Measurements from ENCODE around the gene RAB31. TPM values are rescaled to one million over a fixed set of nuclear protein-coding genes. Genes with fewer than 3 reads are reported as not detected.

Gene RAB31
- total and polyA plus RNA-seq, 2 of the 13 experiments (the other 11 are each of a cell fraction or from before 2014, with no cell fraction given): 1.1 to 1.7 TPM

DNA sequence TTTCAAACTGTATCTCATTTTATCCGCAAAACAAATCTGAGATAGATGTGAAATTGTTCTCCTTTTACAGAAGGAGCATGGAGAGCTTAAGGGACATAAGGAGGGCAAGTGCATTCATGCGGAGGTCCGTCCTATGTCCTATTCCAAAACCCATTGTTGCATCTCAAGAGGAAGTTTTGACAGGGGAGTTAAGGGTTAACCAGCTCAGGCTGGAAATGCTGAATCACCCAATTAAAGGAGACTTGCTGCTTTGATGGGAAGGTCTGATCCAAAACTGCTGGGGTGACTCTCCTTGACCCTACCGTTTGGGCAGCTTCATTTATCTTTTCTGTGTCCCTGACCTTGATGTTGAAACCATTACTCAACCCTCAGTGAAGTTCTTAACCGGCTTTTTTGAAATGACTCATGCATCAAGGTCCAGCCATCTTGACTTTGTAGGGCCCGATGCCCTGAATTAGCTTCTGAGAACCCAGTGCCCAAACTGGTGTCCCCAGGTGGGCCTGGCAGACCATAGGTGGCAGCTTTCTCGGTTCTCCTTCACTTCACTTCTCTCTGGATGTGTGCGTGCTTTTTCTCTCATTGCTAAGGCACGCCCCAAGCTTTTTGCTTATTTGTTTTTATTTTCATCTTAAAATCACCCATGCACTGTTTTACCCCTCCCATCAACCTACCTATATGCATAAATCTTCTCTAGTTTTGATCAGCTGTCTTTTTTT lies 161.8 kb downstream of the RAB31 start (continued):
- TF ChIP-seq PREB (CRISPR knock-in tag; IDR thresholded peaks at IDR 0.05) (no peak), ZNF816 (CRISPR knock-in tag; IDR thresholded peaks at IDR 0.05; ENCODE audit: borderline replicate concordance) (no peak), ZNF580 (CRISPR knock-in tag; IDR thresholded peaks at IDR 0.05; ENCODE audit: borderline replicate concordance, low read depth) (no peak), KDM4B (CRISPR knock-in tag; IDR thresholded peaks at IDR 0.05) (peak; percentile 71; the same call in 1 of the 2 replicates), ZKSCAN5 (CRISPR knock-in tag; IDR thresholded peaks at IDR 0.05) (no peak), HMGXB3 (CRISPR knock-in tag; IDR thresholded peaks at IDR 0.05; ENCODE audit: borderline replicate concordance) (0 out of 2 replicates have a peak, but pooled peaks have one; percentile 25), ZNF256 (CRISPR knock-in tag; conservative IDR thresholded peaks at IDR 0.05) (no peak), ZNF713 (CRISPR knock-in tag; IDR thresholded peaks at IDR 0.05) (no peak), CC2D1A (CRISPR knock-in tag; IDR thresholded peaks at IDR 0.05) (no peak), GABPB1 (CRISPR knock-in tag; IDR thresholded peaks at IDR 0.05) (no peak), PAF1 (CRISPR knock-in tag; IDR thresholded peaks at IDR 0.05) (no peak), ZNF138 (CRISPR knock-in tag; IDR thresholded peaks at IDR 0.05; ENCODE audit: low read depth) (no peak), ZNF678 (CRISPR knock-in tag; IDR thresholded peaks at IDR 0.05) (no peak), ZNF737 (CRISPR knock-in tag; IDR thresholded peaks at IDR 0.05; ENCODE audit: borderline replicate concordance) (no peak), NAIF1 (CRISPR knock-in tag; IDR thresholded peaks at IDR 0.05; ENCODE audit: borderline replicate concordance) (no peak), ZNF280B (CRISPR knock-in tag; IDR thresholded peaks at IDR 0.05; ENCODE audit: borderline replicate concordance) (no peak)
- TF ChIP-seq, protein P1, sequence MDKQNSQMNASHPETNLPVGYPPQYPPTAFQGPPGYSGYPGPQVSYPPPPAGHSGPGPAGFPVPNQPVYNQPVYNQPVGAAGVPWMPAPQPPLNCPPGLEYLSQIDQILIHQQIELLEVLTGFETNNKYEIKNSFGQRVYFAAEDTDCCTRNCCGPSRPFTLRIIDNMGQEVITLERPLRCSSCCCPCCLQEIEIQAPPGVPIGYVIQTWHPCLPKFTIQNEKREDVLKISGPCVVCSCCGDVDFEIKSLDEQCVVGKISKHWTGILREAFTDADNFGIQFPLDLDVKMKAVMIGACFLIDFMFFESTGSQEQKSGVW (CRISPR knock-in tag; IDR thresholded peaks at IDR 0.05; ENCODE audit: borderline replicate concordance): no peak
